Gastrocnemius medialis (tissue), 4 donors: Measurements from ENCODE around the gene AQP6.

Experiments used
- POLR2A ChIP-seq, 2 donors: fragments of 450-650 bp; IDR thresholded peaks; one replicate each; pipeline ENCODE4 v1.6.1; 2017; ENCODE audit warnings: antibody characterized with exemption in 2 of 2, mild to moderate bottlenecking in 2 of 2, moderate library complexity in 2 of 2
- TF ChIP-seq, protein P1 (sequence below), 5 experiments: fragments of 450-650 bp in 3 of 5; fragments of 200-600 bp in 2 of 5; sonication (generic) in 2 of 5; IDR thresholded peaks in 4 of 5; conservative IDR thresholded peaks in 1 of 5; 1 replicate in 4 of 5; 2 replicates in 1 of 5; pipeline ENCODE4 v1.5.1; 2016 to 2019; ENCODE audit warnings: antibody characterized with exemption in 5 of 5, mild to moderate bottlenecking in 3 of 5, moderate library complexity in 3 of 5

GRCh38 chr12:49961993-49962764 is 10.6 kb upstream of the AQP6 start:
- TF ChIP-seq, protein P1, sequence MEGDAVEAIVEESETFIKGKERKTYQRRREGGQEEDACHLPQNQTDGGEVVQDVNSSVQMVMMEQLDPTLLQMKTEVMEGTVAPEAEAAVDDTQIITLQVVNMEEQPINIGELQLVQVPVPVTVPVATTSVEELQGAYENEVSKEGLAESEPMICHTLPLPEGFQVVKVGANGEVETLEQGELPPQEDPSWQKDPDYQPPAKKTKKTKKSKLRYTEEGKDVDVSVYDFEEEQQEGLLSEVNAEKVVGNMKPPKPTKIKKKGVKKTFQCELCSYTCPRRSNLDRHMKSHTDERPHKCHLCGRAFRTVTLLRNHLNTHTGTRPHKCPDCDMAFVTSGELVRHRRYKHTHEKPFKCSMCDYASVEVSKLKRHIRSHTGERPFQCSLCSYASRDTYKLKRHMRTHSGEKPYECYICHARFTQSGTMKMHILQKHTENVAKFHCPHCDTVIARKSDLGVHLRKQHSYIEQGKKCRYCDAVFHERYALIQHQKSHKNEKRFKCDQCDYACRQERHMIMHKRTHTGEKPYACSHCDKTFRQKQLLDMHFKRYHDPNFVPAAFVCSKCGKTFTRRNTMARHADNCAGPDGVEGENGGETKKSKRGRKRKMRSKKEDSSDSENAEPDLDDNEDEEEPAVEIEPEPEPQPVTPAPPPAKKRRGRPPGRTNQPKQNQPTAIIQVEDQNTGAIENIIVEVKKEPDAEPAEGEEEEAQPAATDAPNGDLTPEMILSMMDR (IDR thresholded peaks at IDR 0.05 in 4 of 5, conservative IDR thresholded peaks at IDR 0.05 in 1 of 5) = no peak
- no peak for TF ChIP-seq POLR2A (IDR thresholded peaks at IDR 0.05)
